Parathyroid adenoma (tissue), 2 donors: ENCODE measurements around the gene PTPRN.

ENCODE experiments used
- H2AFZ ChIP-seq: fragments of 300-600 bp; sonication (generic); one replicate; pipeline ENCODE4 v1.7.0; 2017; ENCODE audit warnings: antibody characterized with exemption, mild to moderate bottlenecking
- H3K27ac ChIP-seq: fragments of 300-600 bp; sonication (generic); one replicate; pipeline ENCODE4 v1.7.0; 2017
- H3K27me3 ChIP-seq: fragments of 300-600 bp; sonication (generic); one replicate; pipeline ENCODE4 v1.7.0; 2017; ENCODE audit warnings: low read length; ENCODE audit not compliant: control insufficient read depth, insufficient read depth
- H3K36me3 ChIP-seq: fragments of 300-600 bp; sonication (generic); one replicate; pipeline ENCODE4 v1.7.0; 2017; ENCODE audit warnings: low read length; ENCODE audit not compliant: control insufficient read depth, insufficient read depth
- H3K4me1 ChIP-seq: fragments of 300-600 bp; sonication (generic); one replicate; pipeline ENCODE4 v1.7.0; 2017; ENCODE audit warnings: control low read depth
- H3K4me2 ChIP-seq: fragments of 300-600 bp; sonication (generic); one replicate; pipeline ENCODE4 v1.7.0; 2017; ENCODE audit warnings: low read length
- H3K4me3 ChIP-seq: fragments of 300-600 bp; sonication (generic); one replicate; pipeline ENCODE4 v1.7.0; 2017; ENCODE audit warnings: low read depth, low read length
- H3K79me2 ChIP-seq: fragments of 300-600 bp; sonication (generic); one replicate; pipeline ENCODE4 v1.7.0; 2017; ENCODE audit warnings: control low read depth
- H3K9ac ChIP-seq: fragments of 300-600 bp; sonication (generic); one replicate; pipeline ENCODE4 v1.7.0; 2017; ENCODE audit warnings: mild to moderate bottlenecking
- H3K9me3 ChIP-seq: fragments of 300-600 bp; sonication (generic); one replicate; pipeline ENCODE4 v1.7.0; 2017; ENCODE audit warnings: low read length; ENCODE audit not compliant: control insufficient read depth
- CTCF ChIP-seq: fragments of 300-600 bp; sonication (generic); IDR thresholded peaks from one replicate; pipeline ENCODE4 v1.7.0; 2017; ENCODE audit warnings: antibody characterized with exemption, mild to moderate bottlenecking
- donor health status: primary hyperparathyroidism.

The PTPRN gene

GRCh38 chr2:219309278-219309677 lies at the start of gene PTPRN:
Gene PTPRN, minus strand, starts transcription at chr2:219309401. Its CDS starts 69 bp downstream, at chr2:219309332.
- peak within 1 kb of the TSS; percentile 95 for H2AFZ ChIP-seq
- H3K79me2 ChIP-seq = no peaks in the 10 kb centered on the region
- H3K9me3 ChIP-seq = no peaks in the 10 kb centered on the region
- no peaks in the 10 kb centered on the region for H3K36me3 ChIP-seq
- TF ChIP-seq CTCF = no peak
- no peaks in the 10 kb centered on the region for H3K4me1 ChIP-seq
- no peak within 1 kb of the TSS for H3K4me3 ChIP-seq
- peaks cover 4% of the 10 kb centered on the region for H3K27me3 ChIP-seq
- peak within 1 kb of the TSS; percentile 53 for H3K27ac ChIP-seq
- peak within 1 kb of the TSS; percentile 24 for H3K9ac ChIP-seq
- H3K4me2 ChIP-seq = no peak within 1 kb of the TSS

GRCh38 chr2:219358170-219359075 lies 49.2 kb upstream of the PTPRN start:
- Histone ChIP-seq H3K79me2 (no peaks in the 10 kb centered on the region), H3K4me2 (peak overlapping the region; percentile 14), H3K27me3 (peaks cover 2% of the 10 kb centered on the region), H3K4me1 (peaks cover 6% of the 10 kb centered on the region), H3K9me3 (no peaks in the 10 kb centered on the region), H2AFZ (peak overlapping the region; percentile 55), H3K9ac (no peak overlapping the region), H3K4me3 (no peak overlapping the region), H3K27ac (no peak overlapping the region), H3K36me3 (no peaks in the 10 kb centered on the region)
- no peak for TF ChIP-seq CTCF

GRCh38 chr2:219356834-219357233 lies 47.6 kb upstream of the PTPRN start:
- no peak for TF ChIP-seq CTCF

GRCh38 chr2:219354582-219354981 lies 45.4 kb upstream of the PTPRN start:
- H3K27ac ChIP-seq = no peak overlapping the region

More at GRCh38 chr2:219356834-219357233, 47.6 kb upstream of the PTPRN start:
- Histone ChIP-seq H3K4me1 (peaks cover 6% of the 10 kb centered on the region), H3K27ac (no peak overlapping the region), H3K4me2 (no peak overlapping the region), H3K79me2 (no peaks in the 10 kb centered on the region), H3K9me3 (no peaks in the 10 kb centered on the region), H3K9ac (no peak overlapping the region), H2AFZ (no peak overlapping the region), H3K36me3 (no peaks in the 10 kb centered on the region), H3K4me3 (no peak overlapping the region), H3K27me3 (peaks cover 2% of the 10 kb centered on the region)

More at GRCh38 chr2:219354582-219354981, 45.4 kb upstream of the PTPRN start:
- H3K79me2 ChIP-seq = no peaks in the 10 kb centered on the region
- no peaks in the 10 kb centered on the region for H3K36me3 ChIP-seq
- H3K9ac ChIP-seq = no peak overlapping the region
- no peaks in the 10 kb centered on the region for H3K9me3 ChIP-seq
- no peak overlapping the region for H2AFZ ChIP-seq
- no peak overlapping the region for H3K4me2 ChIP-seq
- H3K27me3 ChIP-seq = peaks cover 2% of the 10 kb centered on the region
- TF ChIP-seq CTCF = no peak
- peaks cover 6% of the 10 kb centered on the region for H3K4me1 ChIP-seq
- no peak overlapping the region for H3K4me3 ChIP-seq
